PFSK-1 (cell line): ENCODE measurements around the gene CCDC160. TPM values are rescaled to one million over a fixed set of nuclear protein-coding genes. Genes with fewer than 3 reads are reported as not detected.

Experiments used
- FOXP2 ChIP-seq: optimal IDR thresholded peaks from 2 replicates; pipeline ENCODE3; 2011; ENCODE audit warnings: borderline replicate concordance, control low read depth, inconsistent platforms; ENCODE audit not compliant: insufficient read depth; ENCODE audit errors: extremely low read length, extremely low read depth
- POLR2AphosphoS5 ChIP-seq: IDR thresholded peaks from 2 replicates; pipeline ENCODE4 v1.6.1; 2012; ENCODE audit warnings: low read depth, mild to moderate bottlenecking, control low read depth, low read length, moderate library complexity
- SIN3A ChIP-seq: IDR thresholded peaks from 2 replicates; pipeline ENCODE4 v1.6.1; 2012; ENCODE audit warnings: mild to moderate bottlenecking, low read length, moderate library complexity, borderline replicate concordance; ENCODE audit not compliant: insufficient read depth
- TAF1 ChIP-seq: IDR thresholded peaks from 2 replicates; pipeline ENCODE4 v1.6.1; 2012; ENCODE audit warnings: low read length, control low read depth, borderline replicate concordance; ENCODE audit not compliant: insufficient read depth
- polyA plus RNA-seq: library from polyadenylated mRNA; unstranded; fragments of >200 nt; gene quantifications from one replicate; pipeline ENCODE4 v1.2.1, GENCODE V29; 2012; ENCODE audit warnings: low read depth, missing spikeins; ENCODE audit not compliant: insufficient read length
- TF ChIP-seq, protein P1 (sequence below), 2 experiments: IDR thresholded peaks; 2 replicates each; pipeline versions ENCODE4 v1.6.1 to v1.8.0; 2011 to 2012; ENCODE audit warnings: low read depth in 2 of 2, low read length in 2 of 2, control low read depth in 1 of 2, inconsistent platforms in 1 of 2, mild to moderate bottlenecking in 1 of 2, moderate library complexity in 1 of 2; ENCODE audit not compliant: insufficient read depth in 1 of 2

Gene CCDC160
- polyA plus RNA-seq, result not detected

GRCh38 chrX:134236626-134237614 is at the start of gene CCDC160:
CCDC160 (plus strand) TSS chrX:134237182; CDS start chrX:134244801, 7,619 bp downstream.
- TF ChIP-seq, protein P1, sequence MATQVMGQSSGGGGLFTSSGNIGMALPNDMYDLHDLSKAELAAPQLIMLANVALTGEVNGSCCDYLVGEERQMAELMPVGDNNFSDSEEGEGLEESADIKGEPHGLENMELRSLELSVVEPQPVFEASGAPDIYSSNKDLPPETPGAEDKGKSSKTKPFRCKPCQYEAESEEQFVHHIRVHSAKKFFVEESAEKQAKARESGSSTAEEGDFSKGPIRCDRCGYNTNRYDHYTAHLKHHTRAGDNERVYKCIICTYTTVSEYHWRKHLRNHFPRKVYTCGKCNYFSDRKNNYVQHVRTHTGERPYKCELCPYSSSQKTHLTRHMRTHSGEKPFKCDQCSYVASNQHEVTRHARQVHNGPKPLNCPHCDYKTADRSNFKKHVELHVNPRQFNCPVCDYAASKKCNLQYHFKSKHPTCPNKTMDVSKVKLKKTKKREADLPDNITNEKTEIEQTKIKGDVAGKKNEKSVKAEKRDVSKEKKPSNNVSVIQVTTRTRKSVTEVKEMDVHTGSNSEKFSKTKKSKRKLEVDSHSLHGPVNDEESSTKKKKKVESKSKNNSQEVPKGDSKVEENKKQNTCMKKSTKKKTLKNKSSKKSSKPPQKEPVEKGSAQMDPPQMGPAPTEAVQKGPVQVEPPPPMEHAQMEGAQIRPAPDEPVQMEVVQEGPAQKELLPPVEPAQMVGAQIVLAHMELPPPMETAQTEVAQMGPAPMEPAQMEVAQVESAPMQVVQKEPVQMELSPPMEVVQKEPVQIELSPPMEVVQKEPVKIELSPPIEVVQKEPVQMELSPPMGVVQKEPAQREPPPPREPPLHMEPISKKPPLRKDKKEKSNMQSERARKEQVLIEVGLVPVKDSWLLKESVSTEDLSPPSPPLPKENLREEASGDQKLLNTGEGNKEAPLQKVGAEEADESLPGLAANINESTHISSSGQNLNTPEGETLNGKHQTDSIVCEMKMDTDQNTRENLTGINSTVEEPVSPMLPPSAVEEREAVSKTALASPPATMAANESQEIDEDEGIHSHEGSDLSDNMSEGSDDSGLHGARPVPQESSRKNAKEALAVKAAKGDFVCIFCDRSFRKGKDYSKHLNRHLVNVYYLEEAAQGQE (IDR thresholded peaks at IDR 0.05; ENCODE audit: insufficient read depth in 1 of 2, low read depth in 2 of 2, low read length in 2 of 2), result no peak
- TF ChIP-seq POLR2AphosphoS5 (no peak), FOXP2 (no peak)

DNA sequence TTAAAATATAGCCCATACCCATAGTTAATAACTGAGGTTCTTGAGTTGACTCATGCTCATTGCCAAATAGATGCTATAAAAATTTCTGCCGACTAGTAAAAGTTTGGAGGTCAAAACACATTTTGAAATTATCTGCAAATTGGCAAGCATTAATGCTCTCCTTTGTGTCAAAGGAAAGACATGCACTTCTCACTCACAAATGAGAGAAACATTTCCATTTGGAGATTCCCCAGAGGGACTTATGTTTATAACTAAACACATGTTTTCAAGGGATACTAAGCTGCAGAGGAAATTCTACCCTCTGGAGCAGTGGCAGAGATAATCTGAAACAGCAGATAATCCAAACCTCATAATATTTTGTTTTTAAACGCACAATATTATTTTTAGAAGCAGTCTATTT is 45.7 kb upstream of the CCDC160 start:
- TF ChIP-seq FOXP2 (no peak), TAF1 (no peak), SIN3A (no peak), POLR2AphosphoS5 (no peak)
- TF ChIP-seq, protein P1 (IDR thresholded peaks at IDR 0.05; ENCODE audit: insufficient read depth in 1 of 2, low read depth in 2 of 2, low read length in 2 of 2), result no peak

DNA sequence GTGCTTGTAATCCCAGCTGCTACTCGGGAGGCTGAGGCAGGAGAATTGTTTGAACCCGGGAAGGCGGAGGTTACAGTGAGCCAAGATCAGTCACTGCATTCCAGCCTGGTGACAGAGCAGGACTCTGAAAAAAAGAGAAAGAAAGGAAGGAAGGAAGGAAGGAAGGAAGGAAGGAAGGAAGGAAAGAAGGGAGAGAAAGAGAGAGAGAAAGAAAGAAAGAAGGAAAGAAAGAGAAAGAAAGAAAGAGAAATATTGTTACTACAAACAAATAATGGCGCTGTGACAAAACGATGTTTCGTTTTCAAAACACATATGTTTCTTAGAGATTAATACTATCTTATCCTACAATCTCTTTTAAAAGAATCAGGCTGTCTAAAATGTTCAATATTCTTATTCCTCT is 42.1 kb upstream of the CCDC160 start:
- TF ChIP-seq FOXP2, result no peak
- TF ChIP-seq TAF1, result no peak

DNA sequence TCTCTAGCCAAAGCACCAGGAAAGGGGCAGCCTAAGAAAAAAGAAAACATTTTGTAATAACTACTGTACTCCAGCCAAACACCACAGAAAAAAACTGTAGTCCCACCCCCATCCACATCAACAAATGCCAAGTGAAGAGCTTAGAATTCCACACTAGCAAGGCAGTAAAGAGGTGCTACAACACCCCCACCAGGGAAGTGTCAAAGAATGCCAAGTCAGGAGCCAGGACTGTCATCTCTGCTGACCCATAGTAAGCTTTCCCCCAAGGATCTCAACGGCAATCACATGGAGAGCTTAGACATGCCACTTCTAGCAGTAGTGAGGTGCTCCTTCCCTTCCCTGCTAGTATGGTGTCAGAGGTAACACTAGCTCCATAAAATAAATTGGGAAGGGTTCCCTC is 34.4 kb upstream of the CCDC160 start:
- TF ChIP-seq, protein P1 (IDR thresholded peaks at IDR 0.05; ENCODE audit: insufficient read depth in 1 of 2, low read depth in 2 of 2, low read length in 2 of 2), result no peak
- TF ChIP-seq FOXP2, result no peak
- TF ChIP-seq TAF1, result no peak
- no peak for TF ChIP-seq SIN3A
- TF ChIP-seq POLR2AphosphoS5, result no peak

DNA sequence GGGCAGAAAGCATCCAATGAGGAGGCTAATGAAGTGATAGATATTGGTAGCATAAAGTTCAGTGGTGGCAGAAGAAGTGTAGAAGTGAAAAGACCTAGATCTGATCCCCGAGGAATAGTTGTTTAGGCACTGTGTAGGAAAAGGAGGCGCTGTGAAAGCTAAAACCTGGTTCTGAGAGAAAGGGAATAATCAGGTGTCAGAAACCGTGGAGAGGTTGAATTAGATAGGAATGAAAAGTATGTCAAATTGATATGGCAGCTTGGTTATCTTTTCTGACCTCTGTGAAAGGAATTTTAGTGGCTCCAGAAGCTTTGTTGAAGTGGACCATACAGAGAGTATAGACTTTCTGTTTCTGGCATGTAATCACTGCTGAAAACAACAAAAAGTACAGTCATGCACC is 30.8 kb upstream of the CCDC160 start:
- no peak for TF ChIP-seq TAF1
- TF ChIP-seq SIN3A, result no peak
- TF ChIP-seq, protein P1 (IDR thresholded peaks at IDR 0.05; ENCODE audit: insufficient read depth in 1 of 2, low read depth in 2 of 2, low read length in 2 of 2), result no peak
- no peak for TF ChIP-seq POLR2AphosphoS5
- no peak for TF ChIP-seq FOXP2
